ENCODE measurements around the gene FABP2.

The FABP2 gene

DNA sequence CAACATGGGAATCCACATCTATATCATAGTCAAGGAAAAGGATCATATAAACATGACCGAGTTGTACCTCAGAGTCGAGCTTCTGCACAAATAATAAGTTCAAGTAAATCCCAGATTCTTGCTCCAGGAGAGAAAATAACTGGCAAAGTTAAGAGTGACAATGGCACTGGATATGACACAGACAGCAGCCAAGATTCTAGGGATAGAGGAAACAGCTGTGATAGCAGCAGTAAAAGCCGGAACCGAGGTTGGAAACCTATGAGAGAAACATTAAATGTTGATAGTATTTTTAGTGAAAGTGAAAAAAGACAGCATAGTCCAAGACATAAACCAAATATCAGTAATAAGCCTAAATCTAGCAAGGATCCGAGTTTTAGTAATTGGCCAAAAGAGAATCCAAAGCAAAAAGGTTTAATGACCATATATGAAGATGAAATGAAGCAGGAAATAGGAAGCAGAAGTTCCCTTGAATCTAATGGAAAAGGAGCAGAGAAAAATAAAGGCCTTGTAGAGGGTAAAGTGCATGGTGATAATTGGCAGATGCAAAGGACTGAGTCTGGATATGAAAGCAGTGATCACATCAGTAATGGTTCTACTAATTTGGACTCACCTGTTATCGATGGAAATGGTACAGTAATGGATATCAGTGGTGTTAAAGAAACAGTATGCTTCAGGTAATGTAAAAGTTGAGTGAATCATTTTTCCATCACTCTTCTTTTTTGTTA, 50.4 kb downstream of the FABP2 start:
- in situ Hi-C loops (cut with MboI; ENCODE audit: low sequenced_read_pairs), result no loop called here

DNA sequence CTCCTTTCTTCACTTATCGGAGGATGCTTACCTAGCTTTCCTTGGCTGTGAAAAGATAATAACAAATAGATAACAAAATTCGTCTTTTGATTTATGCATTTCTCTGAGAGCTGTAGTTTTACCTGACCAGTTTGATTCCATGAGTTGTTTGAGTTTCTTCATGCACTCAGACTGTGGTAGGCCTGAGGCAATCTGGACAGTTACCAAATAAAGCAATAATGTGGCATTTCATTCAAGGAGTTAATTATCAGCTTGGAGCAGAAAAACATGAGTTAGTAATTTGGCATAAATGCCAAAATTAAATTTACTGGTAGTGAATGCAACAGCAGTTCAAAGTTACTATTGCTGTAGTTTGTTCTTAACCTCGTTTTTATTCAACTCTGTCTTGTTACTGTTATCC, 53.5 kb downstream of the FABP2 start:
- in situ Hi-C loops (cut with MboI; ENCODE audit: low sequenced_read_pairs), result no loop called here
